Nephron (organoid): Measurements from ENCODE around the gene MMP14.

Experiments
- H3K27ac Mint-ChIP-seq, 3 experiments: 2 replicates each; pipeline ENCODE4 v1.8.0; 2020; ENCODE audit warnings: mixed read lengths in 3 of 3, mild to moderate bottlenecking in 2 of 3, moderate library complexity in 1 of 3
- H3K27me3 Mint-ChIP-seq: 2 replicates; pipeline ENCODE4 v1.8.0; 2021; ENCODE audit warnings: low read depth, mild to moderate bottlenecking, moderate library complexity, mixed read lengths
- H3K36me3 Mint-ChIP-seq: 2 replicates; pipeline ENCODE4 v1.8.0; 2020; ENCODE audit warnings: low read depth, mixed read lengths
- H3K4me1 Mint-ChIP-seq: 2 replicates; pipeline ENCODE4 v1.8.0; 2020; ENCODE audit warnings: mixed read lengths
- H3K4me3 Mint-ChIP-seq, 3 experiments: 2 replicates each; pipeline ENCODE4 v1.8.0; 2020; ENCODE audit warnings: mild to moderate bottlenecking in 3 of 3, mixed read lengths in 3 of 3, moderate library complexity in 2 of 3
- H3K9me3 Mint-ChIP-seq: 2 replicates; pipeline ENCODE4 v1.8.0; 2020; ENCODE audit warnings: mixed read lengths
- TF ChIP-seq, protein P1 (sequence below), 3 experiments: fragments of 200-600 bp; sonication (generic); IDR thresholded peaks; one replicate each; pipeline ENCODE4 v1.5.0; 2021; ENCODE audit warnings: antibody characterized with exemption in 3 of 3; ENCODE audit not compliant: unreplicated experiment in 3 of 3

MMP14 gene

DNA sequence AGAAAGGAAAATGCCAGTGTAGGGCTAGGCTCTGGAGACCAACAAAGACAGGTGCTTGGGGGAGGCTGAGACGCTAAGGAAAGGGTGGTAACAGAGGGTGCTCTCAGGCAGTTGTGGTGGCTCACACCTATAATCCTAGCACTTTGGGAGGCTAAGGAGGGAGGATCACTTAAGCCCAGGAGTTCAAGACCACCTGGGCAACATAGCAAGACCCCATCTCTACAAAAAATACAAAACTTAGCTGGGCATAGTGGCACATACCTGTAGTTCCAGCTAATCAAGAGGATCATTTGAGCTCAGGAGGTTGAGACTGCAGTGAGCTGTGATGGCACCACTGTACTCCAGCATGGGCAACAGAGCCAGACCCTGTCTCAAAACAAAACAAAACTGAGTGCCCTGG, 59.0 kb downstream of the MMP14 start:
- H3K9me3 Mint-ChIP-seq: no peaks in the 10 kb centered on the region
- TF ChIP-seq, protein P1, sequence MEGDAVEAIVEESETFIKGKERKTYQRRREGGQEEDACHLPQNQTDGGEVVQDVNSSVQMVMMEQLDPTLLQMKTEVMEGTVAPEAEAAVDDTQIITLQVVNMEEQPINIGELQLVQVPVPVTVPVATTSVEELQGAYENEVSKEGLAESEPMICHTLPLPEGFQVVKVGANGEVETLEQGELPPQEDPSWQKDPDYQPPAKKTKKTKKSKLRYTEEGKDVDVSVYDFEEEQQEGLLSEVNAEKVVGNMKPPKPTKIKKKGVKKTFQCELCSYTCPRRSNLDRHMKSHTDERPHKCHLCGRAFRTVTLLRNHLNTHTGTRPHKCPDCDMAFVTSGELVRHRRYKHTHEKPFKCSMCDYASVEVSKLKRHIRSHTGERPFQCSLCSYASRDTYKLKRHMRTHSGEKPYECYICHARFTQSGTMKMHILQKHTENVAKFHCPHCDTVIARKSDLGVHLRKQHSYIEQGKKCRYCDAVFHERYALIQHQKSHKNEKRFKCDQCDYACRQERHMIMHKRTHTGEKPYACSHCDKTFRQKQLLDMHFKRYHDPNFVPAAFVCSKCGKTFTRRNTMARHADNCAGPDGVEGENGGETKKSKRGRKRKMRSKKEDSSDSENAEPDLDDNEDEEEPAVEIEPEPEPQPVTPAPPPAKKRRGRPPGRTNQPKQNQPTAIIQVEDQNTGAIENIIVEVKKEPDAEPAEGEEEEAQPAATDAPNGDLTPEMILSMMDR (IDR thresholded peaks at IDR 0.05; ENCODE audit: unreplicated experiment in 3 of 3): no peak
- H3K4me1 Mint-ChIP-seq: no peaks in the 10 kb centered on the region
- no peak overlapping the region for H3K27ac Mint-ChIP-seq
- no peaks in the 10 kb centered on the region for H3K27me3 Mint-ChIP-seq
- peaks cover 14% of the 10 kb centered on the region for H3K36me3 Mint-ChIP-seq
- no peak overlapping the region for H3K4me3 Mint-ChIP-seq

DNA sequence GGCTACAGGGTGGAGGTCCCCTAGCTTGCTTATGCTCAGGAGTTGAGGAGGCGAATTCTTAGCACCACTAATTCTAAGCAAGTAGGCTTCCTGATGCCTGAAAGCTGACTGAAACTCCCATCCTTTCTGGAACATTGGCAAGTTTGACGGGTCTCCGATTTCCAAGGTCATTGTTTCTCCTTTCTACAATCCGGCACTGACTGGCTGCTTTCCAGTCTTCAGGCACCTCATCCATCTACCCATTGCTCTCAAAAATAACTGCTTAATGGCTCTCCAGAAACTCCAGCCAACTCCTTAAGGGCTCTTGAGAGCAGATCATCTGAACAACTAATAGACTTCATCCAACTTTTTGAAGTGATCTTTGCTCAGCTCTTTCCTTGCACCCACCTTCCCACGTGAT, 60.0 kb downstream of the MMP14 start:
- TF ChIP-seq, protein P1 (IDR thresholded peaks at IDR 0.05; ENCODE audit: unreplicated experiment in 3 of 3): no peak
- Mint-ChIP-seq H3K27ac (no peak overlapping the region), H3K4me1 (no peaks in the 10 kb centered on the region), H3K36me3 (peaks cover 23% of the 10 kb centered on the region), H3K9me3 (no peaks in the 10 kb centered on the region), H3K4me3 (no peak overlapping the region), H3K27me3 (no peaks in the 10 kb centered on the region)

DNA sequence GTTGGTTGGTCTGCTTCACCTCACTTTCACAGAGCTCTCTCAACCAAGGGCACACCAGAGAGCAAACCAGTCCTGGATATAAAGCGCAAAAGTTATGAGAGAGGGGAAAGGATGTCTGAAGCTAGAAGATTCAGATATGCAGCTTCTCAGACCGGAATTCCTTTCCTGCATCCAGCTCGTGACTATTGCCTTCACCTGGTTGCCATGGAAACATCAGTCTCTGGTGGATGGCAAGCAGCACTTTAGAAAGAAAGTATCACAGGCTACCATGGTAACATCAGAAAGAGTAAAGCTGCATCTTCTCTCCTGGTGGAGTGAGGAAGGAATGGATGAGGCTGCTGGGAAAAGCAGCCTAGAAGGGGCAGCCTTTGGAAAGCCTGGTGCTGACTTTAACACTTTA, 60.4 kb downstream of the MMP14 start:
- peaks cover 27% of the 10 kb centered on the region for H3K36me3 Mint-ChIP-seq
- no peaks in the 10 kb centered on the region for H3K27me3 Mint-ChIP-seq
- no peak overlapping the region for H3K4me3 Mint-ChIP-seq
- no peak overlapping the region for H3K27ac Mint-ChIP-seq
- TF ChIP-seq, protein P1 (IDR thresholded peaks at IDR 0.05; ENCODE audit: unreplicated experiment in 3 of 3): no peak
- no peaks in the 10 kb centered on the region for H3K4me1 Mint-ChIP-seq
- H3K9me3 Mint-ChIP-seq: no peaks in the 10 kb centered on the region

DNA sequence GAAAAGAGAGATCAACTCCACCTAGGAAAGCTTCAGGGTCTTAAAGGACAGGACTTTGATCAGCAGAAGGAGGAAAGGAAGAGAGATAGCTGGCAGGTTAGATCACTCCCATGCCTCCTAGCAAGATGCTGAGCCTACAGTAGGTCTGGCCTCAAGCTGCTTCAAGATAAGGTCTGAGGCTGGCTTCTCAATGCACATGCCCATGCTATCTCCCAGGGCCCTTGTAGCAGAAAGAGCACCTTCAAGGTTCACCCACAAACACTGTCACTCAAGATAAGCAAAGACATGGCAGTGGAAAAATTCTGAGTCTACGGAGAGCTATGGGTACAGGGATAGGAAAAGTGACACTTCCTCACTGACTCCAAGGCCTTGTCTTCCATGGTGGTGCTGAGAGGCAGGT, 61.0 kb downstream of the MMP14 start:
- Mint-ChIP-seq H3K27me3 (no peaks in the 10 kb centered on the region), H3K4me3 (no peak overlapping the region), H3K4me1 (no peaks in the 10 kb centered on the region), H3K9me3 (no peaks in the 10 kb centered on the region), H3K36me3 (peaks cover 33% of the 10 kb centered on the region), H3K27ac (no peak overlapping the region)
- TF ChIP-seq, protein P1 (IDR thresholded peaks at IDR 0.05; ENCODE audit: unreplicated experiment in 3 of 3): no peak
